GF-D8 (cell line): ENCODE measurements around the gene PRAMEF14.
"Not testable (repeated sequence)": the region's sequence is repeated elsewhere in the genome, so short reads cannot be mapped to it uniquely, and the experiment has no call there.

ENCODE experiments used
- DNase-seq: peaks from one replicate; lab custom pipeline; 2025; lab: John Stamatoyannopoulos, UW

PRAMEF14 gene, protein sequence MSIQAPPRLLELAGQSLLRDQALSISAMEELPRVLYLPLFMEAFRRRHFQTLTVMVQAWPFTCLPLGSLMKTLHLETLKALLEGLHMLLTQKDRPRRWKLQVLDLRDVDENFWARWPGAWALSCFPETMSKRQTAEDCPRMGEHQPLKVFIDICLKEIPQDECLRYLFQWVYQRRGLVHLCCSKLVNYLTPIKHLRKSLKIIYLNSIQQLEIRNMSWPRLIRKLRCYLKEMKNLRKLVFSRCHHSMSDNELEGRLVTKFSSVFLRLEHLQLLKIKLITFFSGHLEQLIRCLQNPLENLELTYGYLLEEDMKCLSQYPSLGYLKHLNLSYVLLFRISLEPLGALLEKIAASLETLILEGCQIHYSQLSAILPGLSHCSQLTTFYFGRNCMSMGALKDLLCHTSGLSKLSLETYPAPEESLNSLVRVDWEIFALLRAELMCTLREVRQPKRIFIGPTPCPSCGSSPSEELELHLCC

DNA sequence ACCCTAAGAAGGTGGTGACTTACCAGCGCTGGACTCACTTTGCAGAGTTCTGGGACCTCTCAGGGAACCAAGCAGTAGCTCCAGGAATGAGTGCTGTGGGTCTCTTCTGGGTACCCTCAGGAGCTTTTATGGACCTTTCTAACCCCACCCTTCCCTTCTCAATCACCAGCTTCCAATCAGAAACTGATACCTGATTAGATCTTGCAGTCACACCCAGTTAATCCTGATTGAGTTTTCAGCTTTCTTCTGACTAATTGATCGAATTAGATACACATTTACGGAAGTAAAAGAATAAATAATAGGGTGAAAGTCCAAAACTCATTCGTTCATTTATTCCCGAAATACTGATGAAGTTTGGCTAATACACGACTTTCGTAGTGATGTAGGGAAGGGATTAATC is at the start of gene PRAMEF14:
TSS of gene PRAMEF14 (minus strand) at position 101 of the 400 bp plus-strand sequence. CDS start 1,820 bp downstream, outside the sequence.
- DNase-seq: not testable (repeated sequence)

DNA sequence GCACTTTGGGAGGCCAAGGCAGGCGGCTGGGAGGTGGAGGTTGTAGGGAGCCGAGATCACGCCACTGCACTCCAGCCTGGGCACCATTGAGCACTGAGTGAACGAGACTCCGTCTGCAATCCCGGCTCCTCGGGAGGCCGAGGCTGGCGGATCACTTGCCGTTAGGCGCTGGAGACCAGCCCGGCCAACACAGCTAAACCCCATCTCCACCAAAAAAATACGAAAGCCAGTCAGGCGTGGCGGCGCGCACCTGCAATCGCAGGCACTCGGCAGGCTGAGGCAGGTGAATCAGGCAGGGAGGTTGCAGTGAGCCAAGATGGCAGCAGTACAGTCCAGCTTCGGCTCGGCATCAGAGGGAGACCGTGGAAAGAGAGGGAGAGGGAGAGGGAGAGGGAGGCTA is 48.4 kb upstream of the PRAMEF14 start:
- not testable (repeated sequence) for DNase-seq

DNA sequence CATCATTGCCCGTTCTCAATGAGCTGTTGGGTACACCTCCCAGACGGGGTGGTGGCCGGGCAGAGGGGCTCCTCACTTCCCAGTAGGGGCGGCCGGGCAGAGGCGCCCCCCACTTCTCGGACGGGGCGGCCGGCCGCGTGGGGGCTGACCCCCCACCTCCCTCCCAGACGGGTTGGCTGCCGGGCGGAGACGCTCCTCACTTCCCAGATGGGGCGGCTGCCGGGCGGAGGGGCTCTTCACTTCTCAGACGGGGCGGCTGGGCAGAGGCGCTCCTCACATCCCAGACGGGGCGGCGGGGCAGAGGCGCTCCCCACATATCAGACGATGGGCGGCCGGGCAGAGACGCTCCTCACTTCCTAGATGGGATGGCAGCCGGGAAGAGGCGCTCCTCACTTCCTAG is 47.8 kb upstream of the PRAMEF14 start:
- not testable (repeated sequence) for DNase-seq

DNA sequence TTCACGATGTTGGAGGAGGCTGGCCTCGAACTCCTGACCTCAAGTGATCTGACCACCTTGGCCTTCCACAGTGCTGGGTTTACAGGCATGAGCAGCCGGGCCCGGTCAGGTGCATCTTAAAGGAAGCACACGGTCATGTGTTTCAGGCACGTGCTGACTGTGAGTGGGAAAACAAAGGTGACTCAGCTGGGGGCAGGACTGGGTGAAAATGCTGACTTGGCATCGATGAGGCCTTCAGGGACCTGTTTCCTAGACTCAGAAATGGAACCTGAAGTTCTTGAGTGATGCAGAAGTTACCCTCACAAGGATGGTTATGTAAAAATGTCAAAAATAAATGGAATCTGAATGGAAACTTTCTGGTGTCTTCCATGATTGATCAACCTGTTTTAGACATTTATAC is 46.1 kb upstream of the PRAMEF14 start:
- not testable (repeated sequence) for DNase-seq

DNA sequence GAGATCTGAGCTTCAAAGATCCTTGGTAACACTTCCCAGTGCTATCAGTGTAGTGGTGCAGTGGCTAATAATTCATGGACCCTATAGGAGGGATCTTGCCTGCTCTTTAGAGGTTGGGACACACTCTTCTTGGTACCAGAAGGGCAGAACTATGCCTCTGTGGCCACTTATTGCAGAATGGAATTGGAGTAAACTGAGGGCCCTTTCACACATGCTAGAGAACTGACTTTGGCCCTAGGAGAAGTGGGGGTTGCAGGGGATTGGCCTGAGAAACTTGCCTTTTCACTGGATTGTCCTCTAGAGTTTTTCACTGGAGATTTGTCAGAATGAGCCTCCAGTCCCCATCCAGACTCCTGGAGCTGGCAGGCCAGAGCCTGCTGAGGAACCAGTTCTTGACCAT is 42.4 kb upstream of the PRAMEF14 start, which contains the start of gene PRAMEF17:
TSS of gene PRAMEF17 (plus strand) at position 301 of the 400 bp plus-strand sequence. CDS start at position 327, 26 bp downstream.
- DNase-seq: not testable (repeated sequence)

DNA sequence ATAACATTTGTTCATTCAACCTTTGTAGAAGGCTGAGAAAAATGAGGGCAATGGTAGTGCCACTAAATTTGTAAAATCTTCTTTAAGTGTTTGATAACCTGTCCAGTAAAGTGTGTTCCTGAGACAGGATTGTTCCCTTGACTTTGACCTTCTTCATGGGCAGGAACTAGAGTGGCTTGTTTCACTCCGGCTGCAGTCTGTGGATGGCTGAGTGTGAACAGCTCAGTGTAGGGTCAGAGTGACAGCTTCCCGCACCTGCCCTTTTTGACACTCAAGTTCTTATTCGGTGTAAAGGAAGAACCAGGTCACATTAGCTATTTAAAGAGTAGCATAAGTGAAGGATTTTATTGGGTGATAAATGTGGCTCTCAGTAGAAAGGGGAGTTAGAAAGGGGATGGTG is 33.4 kb upstream of the PRAMEF14 start:
- DNase-seq: not testable (repeated sequence)

DNA sequence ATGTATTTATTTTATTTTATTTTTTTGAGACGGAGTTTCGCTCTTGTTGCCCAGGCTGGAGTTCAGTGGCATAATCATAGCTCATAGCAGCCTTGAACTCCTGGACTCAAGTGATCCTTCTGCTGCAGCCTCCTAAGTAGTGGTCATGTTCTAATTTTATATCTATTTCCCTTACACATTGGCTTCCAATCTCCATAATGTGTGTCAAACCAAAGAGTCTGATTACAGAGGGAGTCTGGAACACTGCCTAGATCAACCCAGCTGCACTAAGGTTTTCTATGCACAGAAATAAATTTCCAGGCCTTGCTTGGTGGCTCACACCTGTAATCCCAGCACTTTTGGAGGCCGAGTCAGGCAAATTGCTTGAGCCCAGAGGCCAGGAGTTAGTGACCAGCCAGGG is 32.0 kb upstream of the PRAMEF14 start:
- not testable (repeated sequence) for DNase-seq

DNA sequence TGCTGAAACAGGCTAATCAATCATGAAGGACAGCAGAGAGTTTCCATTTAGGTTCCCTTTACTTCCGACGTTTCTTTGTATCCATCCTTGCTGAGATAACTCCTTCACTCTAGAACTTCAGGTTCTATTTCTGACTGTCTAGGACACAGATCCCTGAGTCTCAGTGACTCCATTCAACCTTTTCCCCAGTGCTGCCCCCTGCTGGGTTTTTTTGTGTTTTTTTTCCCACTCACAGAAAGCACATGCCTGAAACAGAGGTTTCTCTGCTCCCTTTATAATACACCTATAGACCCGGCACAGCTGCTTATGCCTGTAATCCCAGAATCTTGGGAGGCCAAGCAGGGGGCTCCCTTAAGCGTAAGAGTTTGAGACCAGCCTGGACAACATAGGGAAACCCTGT is 21.6 kb upstream of the PRAMEF14 start:
- DNase-seq: not testable (repeated sequence)

DNA sequence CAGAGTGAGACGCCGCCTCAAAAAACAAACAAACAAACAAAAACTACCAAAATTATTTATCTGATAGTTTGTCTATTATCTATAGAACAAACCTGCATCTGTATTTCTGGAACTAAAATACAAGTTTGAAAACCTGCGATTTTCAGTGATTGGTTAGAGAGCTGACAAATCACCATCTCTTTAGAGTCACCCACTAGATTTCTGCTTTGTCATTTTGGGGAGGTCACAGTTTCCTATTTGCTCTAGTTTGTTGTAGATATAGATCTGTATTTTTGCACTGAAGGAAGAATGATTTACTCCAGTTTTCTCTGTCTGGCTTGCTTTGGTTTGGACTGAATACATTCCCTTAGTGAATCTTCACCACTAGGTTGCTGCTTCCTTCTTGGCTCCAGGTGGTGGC is 19.6 kb upstream of the PRAMEF14 start:
- DNase-seq: not testable (repeated sequence)

DNA sequence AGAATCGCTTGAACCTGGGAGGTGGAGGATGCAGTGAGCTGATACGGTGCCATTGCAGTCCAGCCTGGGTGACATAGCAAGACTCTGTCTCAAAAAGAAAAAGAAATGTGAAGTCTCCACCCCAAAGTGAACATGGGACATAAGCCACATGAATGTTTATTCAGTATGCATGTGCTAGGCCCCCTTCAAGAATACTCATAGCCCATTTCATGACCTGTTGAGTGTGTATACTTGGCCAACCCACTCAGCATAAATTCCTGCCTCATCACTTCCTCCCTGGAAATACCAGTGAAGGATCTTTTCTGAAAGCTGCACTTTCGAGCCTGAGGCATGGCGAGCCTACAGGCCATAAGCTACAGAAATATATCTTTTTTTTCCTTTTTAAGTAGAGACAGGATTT is 18.0 kb upstream of the PRAMEF14 start:
- not testable (repeated sequence) for DNase-seq

DNA sequence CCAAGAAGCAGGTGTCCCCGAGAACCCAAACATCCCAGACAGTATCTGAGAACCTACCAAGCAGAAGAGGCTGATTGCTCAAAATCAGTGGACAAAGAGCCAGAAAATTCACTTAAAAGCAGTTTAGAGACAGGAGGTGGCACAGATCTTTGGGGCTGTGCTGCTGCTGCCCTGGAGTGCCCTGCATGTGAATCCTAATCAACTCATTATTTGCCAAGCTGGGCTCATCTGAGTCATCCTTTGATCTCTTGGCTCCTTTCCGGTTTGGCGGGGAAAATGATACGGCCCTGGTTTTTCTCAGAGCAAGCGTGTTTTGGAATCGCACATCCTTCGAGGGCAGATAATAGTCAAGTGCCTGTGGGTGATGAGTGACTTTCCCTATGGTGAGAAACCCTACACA is 15.4 kb upstream of the PRAMEF14 start:
- not testable (repeated sequence) for DNase-seq

DNA sequence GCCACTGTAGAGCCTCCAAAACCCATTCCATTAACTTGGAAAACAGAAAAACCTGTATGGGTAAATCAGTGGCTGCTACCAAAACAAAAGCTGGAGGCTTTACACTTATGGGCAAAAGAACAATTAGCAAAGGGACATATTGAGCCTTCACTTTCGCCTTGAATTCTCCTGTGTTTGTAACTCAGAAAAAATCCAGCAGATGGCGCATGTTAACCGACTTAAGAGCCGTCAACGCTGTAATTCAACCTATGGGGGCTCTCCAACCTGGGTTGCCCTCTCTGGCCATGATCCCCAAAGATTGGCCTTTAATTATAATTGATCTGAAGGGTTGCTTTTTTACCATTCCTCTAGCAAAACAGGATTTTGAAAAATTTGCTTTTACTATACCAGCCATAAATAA is 9.8 kb upstream of the PRAMEF14 start:
- peak; percentile 2 for DNase-seq

DNA sequence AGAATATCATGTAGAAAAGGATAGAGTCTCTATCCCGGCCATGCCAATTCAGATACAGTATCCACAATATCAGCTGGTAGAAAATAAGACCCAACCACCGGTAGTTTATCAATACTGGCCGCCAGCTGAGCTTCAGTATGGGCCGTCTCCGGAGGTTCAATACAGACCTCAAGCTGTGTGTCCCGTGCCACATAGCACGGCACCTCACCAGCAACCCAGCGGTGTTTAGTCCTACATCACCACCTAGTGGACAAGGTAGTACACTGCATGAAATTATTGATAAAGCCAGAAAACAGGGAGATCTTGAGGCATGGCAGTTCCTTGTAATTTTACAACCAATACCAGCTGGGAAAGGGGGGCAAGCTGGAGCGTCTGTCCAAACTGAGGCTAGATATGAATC is 7.5 kb upstream of the PRAMEF14 start:
- DNase-seq: not testable (repeated sequence)

DNA sequence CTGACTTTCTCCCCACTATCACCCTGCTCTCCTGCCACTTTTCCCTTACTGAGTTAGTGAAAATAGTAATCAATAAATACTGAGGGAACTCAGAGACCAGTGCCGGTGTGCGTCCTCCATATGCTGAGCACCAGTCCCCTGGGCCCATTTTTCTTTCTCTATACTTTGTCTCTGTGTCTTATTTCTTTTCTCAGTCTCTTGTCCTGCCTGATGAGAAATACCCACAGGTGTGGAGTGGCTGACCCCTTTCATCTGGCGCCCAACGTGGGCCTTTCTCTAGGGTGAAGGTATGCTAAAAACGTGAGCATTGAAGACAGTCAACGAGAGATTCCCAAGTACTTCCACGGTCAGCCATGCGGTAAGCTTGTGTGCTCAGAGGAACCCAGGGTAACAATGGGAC is 6.5 kb upstream of the PRAMEF14 start:
- DNase-seq: not testable (repeated sequence)

DNA sequence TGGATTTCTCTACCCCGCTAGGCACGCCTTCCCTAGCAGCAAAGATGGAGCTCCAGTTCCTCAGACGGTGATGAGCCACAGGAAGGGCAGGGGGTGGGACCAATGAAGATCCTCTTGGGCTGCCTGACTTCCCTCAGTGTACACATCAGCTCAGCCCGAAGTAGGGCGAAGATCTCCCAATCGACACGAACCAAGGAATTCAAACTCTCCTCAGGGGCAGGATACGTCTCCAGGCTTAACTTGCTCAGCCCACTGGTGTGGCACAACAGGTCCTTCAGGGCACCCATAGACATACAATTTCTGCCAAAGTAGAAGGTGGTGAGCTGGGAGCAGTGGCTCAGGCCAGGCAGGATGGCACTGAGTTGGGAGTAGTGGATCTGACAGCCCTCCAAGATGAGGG is 4.4 kb downstream of the PRAMEF14 start:
- not testable (repeated sequence) for DNase-seq

DNA sequence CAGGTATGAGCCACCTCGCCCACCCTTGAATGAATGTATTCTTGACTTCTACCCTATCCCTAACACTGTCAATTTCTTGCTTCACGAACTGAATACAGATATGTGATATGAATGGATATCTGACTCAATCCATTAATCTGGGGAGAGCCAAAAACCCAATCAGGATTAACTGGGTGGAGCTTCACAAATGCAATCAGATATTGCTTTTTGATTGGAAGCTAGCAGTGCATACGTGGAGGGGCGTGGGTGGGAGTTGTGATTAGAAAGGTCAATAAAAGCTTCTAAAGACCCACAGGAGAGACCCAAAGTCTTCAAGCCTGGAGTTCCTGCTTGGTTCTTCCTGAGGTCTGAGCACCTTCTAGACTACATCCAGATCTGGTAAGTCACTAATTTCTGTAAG is 31.7 kb downstream of the PRAMEF14 start, which contains the start of gene PRAMEF15:
TSS of gene PRAMEF15 (plus strand) at position 301 of the 400 bp plus-strand sequence. CDS start 2,827 bp downstream, outside the sequence.
- not testable (repeated sequence) for DNase-seq

DNA sequence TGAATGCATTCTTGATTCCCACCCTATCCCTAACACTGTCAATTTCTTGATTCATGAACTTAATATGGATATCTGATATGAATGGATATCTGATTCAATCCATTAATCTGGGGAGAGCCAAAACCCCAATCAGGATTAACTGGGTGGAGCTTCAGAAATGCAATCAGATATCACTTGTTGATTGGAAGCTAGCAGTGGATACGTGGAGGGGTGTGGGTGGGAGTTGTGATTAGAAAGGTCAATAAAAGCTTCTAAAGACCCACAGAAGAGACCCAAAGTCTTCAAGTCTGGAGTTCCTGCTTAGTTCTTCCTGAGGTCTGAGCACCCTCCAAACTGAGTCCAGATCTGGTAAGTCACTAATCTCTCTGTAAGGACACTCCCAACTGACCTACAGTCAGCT is 43.7 kb downstream of the PRAMEF14 start, which contains the start of gene PRAMEF33:
TSS of gene PRAMEF33 (plus strand) at position 301 of the 400 bp plus-strand sequence. CDS start 2,416 bp downstream, outside the sequence.
- DNase-seq: not testable (repeated sequence)

DNA sequence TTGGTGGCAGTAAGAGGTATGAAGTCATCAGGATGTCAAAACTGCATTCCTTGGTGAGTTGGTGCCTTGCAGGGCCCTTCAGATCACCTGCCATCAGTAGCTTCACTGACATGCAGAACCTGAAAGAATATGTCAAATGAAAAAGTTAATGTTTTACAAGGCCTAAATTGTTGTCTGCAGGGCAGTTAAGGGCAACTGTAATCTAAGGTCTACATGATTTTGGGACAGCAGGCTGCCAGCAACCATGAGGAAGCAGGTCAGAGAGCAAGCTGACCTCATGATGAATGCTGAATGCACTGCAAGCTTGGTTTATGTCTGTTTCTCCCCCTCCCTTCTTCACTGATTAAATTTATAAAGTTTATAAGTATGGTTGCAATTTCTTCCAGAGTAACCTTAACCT is 44.7 kb downstream of the PRAMEF14 start:
- not testable (repeated sequence) for DNase-seq

DNA sequence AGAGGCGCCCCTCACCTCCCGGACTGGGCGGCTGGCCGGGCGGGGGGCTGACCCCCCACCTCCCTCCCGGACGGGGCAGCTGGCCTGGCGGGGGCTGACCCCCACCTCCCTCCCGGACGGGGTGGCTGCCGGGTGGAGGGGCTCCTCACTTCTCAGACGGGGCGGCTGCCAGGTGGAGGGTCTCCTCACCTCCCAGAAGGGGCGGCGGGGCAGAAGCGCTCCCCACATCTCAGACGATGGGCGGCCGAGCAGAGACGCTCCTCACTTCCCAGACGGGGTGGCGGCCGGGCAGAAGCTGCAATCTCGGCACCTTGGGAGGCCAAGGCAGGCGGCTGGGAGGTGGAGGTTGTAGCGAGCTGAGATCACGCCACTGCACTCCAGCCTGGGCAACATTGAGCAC is 48.2 kb downstream of the PRAMEF14 start:
- not testable (repeated sequence) for DNase-seq

DNA sequence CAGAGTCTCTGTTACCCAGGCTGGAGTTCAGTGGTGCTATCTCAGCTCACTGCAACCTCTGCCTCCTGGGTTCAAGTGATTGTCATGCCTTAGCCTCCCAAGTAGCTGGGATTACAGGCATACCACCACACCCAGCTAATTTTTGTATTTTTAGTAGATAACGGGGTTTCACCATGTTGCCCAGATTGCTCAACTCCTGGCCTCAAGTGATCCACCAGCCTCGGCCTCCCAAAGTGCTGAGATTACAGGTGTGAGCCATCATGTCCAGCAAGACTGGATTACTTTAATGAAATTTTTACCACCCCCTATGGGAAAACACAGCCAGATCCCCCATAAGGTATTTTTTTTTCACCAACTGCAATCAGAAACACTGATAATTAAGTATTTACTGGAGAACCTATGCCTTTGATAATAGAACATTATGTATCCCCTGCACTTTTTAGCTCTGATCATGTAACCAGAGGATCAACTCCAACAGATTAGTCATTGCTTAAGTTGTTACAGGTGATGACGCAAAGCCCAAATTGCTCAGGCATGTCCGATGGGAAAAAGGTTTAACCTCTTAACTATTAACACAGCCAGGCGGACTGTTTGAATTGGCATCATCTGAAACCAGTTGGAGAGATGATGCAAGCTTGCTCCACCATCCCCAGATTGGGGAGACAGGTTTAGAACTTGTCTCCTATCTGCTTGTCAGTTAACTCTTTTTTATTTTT is 49.6 kb downstream of the PRAMEF14 start:
- not testable (repeated sequence) for DNase-seq
